IMR-90 (cell line): ENCODE results near the gene MTTP.

Experiments used
- POLR2A ChIP-seq: IDR thresholded peaks from 2 replicates; pipeline ENCODE4 v1.6.1; 2012; ENCODE audit warnings: mild to moderate bottlenecking, low read depth, low read length
- TF ChIP-seq, protein P1 (sequence below): conservative IDR thresholded peaks from 2 replicates; pipeline ENCODE4 v1.5.1; 2012; ENCODE audit warnings: mild to moderate bottlenecking, low read depth, low read length, improper control_type of control experiment

DNA sequence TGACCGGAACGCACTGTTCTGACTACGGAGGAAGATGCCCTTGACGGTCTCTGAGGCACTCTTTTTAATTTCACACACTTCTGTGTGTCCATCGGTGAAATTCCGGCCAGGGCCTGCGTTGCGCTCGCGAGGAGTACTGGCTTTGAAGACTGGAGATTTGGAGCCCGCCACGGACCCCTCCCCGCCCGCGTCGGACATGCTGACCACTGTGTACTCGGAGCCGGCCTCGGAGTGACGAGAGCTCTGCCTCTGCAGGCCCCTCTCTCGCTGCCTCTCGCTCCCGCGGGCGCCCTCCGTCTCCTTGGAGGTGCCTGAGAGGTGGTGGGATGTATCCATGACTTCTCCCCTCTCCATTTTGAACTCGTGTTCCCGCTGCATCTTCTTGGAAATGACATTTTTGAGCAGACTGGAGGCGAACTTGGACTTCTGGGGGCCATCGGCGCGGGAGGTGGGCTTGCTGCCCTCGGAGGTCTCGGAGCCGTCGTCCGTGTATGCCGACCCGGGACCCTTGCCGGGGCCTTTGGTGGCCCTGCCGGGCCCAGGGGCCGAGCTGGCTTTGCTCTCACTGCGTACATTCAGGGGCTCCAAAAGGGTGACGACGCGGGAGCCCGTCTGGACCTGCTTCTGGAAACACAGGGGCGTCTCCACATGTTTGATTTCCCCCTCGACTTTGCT is 77.3 kb downstream of the MTTP start:
- TF ChIP-seq, protein P1, sequence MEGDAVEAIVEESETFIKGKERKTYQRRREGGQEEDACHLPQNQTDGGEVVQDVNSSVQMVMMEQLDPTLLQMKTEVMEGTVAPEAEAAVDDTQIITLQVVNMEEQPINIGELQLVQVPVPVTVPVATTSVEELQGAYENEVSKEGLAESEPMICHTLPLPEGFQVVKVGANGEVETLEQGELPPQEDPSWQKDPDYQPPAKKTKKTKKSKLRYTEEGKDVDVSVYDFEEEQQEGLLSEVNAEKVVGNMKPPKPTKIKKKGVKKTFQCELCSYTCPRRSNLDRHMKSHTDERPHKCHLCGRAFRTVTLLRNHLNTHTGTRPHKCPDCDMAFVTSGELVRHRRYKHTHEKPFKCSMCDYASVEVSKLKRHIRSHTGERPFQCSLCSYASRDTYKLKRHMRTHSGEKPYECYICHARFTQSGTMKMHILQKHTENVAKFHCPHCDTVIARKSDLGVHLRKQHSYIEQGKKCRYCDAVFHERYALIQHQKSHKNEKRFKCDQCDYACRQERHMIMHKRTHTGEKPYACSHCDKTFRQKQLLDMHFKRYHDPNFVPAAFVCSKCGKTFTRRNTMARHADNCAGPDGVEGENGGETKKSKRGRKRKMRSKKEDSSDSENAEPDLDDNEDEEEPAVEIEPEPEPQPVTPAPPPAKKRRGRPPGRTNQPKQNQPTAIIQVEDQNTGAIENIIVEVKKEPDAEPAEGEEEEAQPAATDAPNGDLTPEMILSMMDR = no peak
- no peak for TF ChIP-seq POLR2A
